ENCODE data around the gene FAM20C.

Gene FAM20C

GRCh38 chr7:159370-160270 lies 32.8 kb upstream of the FAM20C start:
- DNase-seq, result no peak

GRCh38 chr7:160958-161725 lies 31.2 kb upstream of the FAM20C start:
- DNase-seq, result no peak

GRCh38 chr7:162632-163297 lies 29.6 kb upstream of the FAM20C start:
- no peak for DNase-seq

GRCh38 chr7:163298-163695 lies 29.1 kb upstream of the FAM20C start:
- DNase-seq, result no peak

GRCh38 chr7:163971-164881 lies 28.1 kb upstream of the FAM20C start:
- no peak for DNase-seq

GRCh38 chr7:164882-165660 lies 27.3 kb upstream of the FAM20C start:
- no peak for DNase-seq

DNA sequence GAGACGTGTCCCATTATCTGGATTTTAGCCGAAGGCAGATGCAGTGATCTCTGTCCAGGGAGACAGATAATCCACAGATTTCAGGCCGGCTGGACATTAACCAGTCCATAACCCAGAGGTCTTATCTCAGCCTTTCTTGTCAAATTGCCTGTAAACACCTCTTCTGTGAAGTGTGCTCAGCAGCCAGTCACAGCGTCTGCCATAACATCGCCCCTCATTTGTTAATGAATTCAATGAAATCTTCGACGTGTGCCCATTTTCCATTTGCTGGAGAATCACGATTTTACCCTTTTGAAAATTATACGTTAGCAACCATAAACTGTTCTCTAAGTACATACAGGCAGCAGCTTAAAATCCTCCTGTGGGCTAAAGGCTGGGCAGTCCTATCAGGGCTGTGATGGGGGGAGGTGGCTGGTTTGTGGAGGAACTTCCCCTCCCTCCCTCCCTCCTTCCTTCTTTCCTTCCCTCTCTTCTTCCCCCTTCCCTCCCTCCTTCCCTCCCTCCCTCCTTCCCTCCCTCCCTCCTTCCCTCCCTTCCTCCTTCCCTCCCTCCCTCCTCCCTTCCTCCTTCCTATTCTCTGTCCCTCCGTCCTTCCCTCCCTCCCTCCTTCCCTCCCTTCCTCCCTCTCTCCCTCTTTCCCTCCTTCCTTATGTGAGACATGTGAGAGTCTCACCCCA lies 26.6 kb upstream of the FAM20C start:
- no peak for DNase-seq

GRCh38 chr7:166338-167060 lies 25.9 kb upstream of the FAM20C start:
- DNase-seq, result no peak

DNA sequence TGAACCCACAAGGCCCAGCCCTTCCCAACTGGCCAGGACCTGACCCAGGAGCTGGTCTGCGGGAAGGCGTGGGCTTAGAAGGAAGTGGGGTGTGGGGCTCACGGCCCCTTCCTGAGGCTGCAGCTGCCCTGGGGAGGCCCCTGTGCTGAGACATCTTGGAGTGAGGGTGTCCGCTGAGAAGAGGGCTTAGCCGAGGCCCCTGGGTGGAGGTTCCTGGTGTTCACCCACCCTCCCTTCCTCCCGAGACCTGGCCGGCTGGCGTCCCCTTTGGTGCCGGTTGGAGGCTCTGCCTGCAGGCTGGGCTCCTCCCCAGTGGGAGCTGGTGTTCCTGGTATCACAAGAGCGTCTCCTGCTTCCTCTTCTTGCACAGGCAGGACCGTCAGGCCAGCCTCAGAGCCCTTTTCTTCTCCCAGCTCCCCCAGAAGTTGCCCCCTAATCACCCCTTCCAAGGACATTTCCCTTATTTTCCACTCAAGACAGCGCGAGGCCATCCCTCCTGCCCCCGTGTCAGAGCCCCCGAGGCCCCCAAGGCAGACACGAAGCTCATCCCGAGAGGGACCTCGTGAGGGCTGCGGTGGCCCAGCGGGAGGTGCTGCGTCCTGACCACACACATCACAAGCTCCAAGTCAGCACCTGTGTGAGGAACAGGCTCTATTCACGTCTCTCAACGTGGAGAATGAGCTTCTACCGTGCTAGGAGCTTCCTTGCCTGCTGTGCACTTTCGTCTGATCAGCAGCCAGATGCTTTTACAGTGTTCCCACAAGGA lies 25.1 kb upstream of the FAM20C start:
- peak in 1 of 2 donors; percentile 16 for DNase-seq

GRCh38 chr7:167976-168791 lies 24.2 kb upstream of the FAM20C start:
- DNase-seq, result no peak

GRCh38 chr7:169276-170172 lies 22.8 kb upstream of the FAM20C start:
- no peak for DNase-seq

DNA sequence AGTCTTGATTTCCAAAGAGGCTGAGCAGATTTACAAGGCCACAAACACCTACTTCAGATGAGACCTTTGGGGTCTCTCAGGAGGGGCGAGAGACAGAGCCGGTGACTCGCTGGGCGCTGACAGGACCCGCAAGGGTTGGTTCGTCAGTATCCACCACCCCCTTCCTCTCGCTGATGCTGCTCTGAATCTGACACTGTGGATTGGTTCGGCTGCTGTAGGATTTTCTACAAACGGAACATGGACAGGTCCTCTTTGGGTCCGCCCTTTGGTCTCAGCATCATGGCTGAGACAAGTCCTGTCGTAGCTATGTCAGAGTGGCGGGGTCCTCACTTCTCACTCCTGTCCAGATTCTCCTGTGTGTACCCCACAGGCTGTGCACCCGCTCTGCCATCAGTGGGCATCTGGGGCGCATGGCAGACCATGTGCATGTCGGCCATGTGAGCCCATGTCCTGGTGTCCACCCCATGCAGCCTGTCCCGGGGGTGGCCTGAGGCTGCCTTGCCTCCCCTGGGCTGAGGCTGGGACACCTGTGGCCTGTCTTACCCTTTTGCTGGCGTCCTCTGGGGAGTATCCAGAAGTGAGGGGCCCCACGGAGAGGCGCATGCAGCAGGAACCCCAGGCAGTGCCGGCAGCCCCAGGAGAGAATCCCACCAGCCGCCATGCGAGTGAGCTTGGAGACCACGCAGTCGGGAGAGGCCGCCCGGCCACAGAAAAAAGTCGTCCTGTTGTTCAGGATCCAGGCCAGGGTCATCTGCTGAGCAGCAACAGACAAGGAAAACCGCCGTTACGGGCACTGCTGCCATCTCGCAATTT lies 21.6 kb upstream of the FAM20C start:
- DNase-seq, result no peak

DNA sequence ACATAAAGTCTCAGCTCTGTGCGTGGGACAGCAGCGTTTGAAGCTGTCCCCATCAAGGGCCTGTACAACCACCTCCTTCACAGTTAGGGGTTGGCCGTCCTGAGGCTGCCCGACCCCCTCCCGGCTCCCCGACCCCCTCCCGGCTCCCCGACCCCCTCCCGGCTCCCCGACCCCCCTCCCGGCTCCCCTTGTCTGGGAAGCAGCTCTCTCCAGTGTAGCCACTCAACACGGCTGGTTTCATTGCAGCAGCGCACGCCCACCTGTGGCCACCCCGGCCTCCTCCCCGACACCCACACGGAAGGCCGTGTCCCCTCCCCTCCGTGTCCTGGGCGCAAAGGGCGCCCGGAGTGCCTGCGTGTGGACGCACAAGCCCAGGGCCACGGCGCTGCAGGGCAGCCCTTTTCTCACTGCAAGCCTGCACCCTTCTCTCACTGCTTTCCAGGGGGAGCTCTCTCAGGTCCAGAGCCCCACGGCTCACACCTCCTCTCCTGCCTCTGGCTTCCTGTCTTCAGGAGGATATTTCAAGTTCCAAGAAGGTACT lies 20.9 kb upstream of the FAM20C start:
- peak in 1 of 2 donors; percentile 0 for DNase-seq

GRCh38 chr7:171912-172515 lies 20.4 kb upstream of the FAM20C start:
- no peak for DNase-seq

GRCh38 chr7:173209-173918 lies 19.0 kb upstream of the FAM20C start:
- DNase-seq, result no peak
